NOMO-1 (cell line): ENCODE data around the gene SPIC.

ENCODE experiments used
- DNase-seq, 2 experiments: peaks; one replicate each; lab custom pipeline; 2025; ENCODE audit not compliant: unreplicated experiment in 2 of 2; lab: John Stamatoyannopoulos, UW

Gene SPIC

GRCh38 chr12:101521136-101521535 lies 46.0 kb downstream of the SPIC start:
- no peak for DNase-seq

GRCh38 chr12:101527682-101528081 lies 52.5 kb downstream of the SPIC start:
- no peak for DNase-seq

- no peak for DNase-seq
Observed at GRCh38 chr12:101536069-101536674, 61.0 kb downstream of the SPIC start.
